Measurements from ENCODE around the gene DOCK3.
"Not testable (repeated sequence)": the region's sequence is repeated elsewhere in the genome, so short reads cannot be mapped to it uniquely, and the experiment has no call there.

The DOCK3 gene

GRCh38 chr3:50749822-50750221, 75.1 kb downstream of the DOCK3 start:
- DNase-seq (ENCODE audit: low spot score in 2 of 2) (no peak), ATAC-seq (ENCODE audit: low read depth) (no peak)
- Mint-ChIP-seq H3K9me3 (no peaks in the 10 kb centered on the region), H3K27ac (no peak overlapping the region), H3K4me3 (no peak overlapping the region), H3K36me3 (no peaks in the 10 kb centered on the region), H3K27me3 (peaks cover 2% of the 10 kb centered on the region), H3K4me1 (no peaks in the 10 kb centered on the region)

GRCh38 chr3:50759015-50759414, 84.3 kb downstream of the DOCK3 start:
- H3K4me1 Mint-ChIP-seq, result no peaks in the 10 kb centered on the region
- no peak overlapping the region for H3K4me3 Mint-ChIP-seq
- H3K36me3 Mint-ChIP-seq, result no peaks in the 10 kb centered on the region
- peaks cover 4% of the 10 kb centered on the region for H3K27me3 Mint-ChIP-seq
- DNase-seq (ENCODE audit: low spot score in 2 of 2), result no peak
- H3K27ac Mint-ChIP-seq, result no peak overlapping the region
- H3K9me3 Mint-ChIP-seq, result peaks cover 2% of the 10 kb centered on the region
- no peak for ATAC-seq (ENCODE audit: low read depth)

DNA sequence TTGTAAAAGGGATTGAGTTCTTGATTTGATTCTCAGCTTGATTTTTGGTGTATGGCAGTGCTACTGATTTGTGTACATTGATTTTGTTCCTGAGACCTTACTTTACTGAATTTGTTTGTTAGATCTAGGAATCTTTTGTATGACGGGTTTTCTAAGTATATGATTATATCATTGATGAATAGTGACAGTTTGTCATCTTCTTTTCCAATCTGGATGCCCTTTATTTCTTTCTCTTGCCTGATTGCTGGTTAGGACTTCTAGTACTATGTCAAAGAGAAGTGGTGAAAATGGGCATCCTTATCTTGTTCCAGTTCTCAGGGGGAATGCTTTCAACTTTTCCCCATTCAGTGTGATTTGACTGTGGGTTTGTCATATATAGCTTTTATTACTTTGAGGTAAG, 103.0 kb downstream of the DOCK3 start:
- Mint-ChIP-seq H3K4me3 (no peak overlapping the region), H3K27ac (no peak overlapping the region), H3K27me3 (peaks cover 3% of the 10 kb centered on the region), H3K36me3 (no peaks in the 10 kb centered on the region), H3K4me1 (no peaks in the 10 kb centered on the region), H3K9me3 (peaks cover 3% of the 10 kb centered on the region)
- ATAC-seq (ENCODE audit: low read depth) (no peak), DNase-seq (ENCODE audit: low spot score in 2 of 2) (no peak)

DNA sequence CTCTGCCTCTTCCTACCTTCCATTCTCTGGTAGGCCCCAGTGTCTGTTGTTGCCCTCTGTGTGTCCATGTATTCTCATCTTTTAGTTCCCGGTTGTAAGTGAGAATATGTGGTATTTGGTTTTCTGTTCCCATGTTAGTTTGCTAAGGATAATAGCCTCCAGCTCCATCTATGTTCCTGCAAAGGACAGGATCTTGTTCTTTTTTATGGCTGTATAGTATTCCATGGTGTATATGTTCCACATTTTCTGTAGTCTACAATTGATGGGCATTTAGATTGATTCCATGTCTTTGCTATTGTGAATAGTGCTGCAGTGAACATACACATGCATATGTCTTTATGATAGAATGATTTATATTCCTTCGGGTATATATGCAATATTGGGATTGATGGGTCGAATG, 107.0 kb downstream of the DOCK3 start:
- not testable (repeated sequence) for H3K4me1 Mint-ChIP-seq; H3K36me3 Mint-ChIP-seq; H3K27ac Mint-ChIP-seq; ATAC-seq (ENCODE audit: low read depth); H3K27me3 Mint-ChIP-seq; DNase-seq (ENCODE audit: low spot score in 2 of 2); H3K4me3 Mint-ChIP-seq
- H3K9me3 Mint-ChIP-seq, result peaks cover 11% of the 10 kb centered on the region

DNA sequence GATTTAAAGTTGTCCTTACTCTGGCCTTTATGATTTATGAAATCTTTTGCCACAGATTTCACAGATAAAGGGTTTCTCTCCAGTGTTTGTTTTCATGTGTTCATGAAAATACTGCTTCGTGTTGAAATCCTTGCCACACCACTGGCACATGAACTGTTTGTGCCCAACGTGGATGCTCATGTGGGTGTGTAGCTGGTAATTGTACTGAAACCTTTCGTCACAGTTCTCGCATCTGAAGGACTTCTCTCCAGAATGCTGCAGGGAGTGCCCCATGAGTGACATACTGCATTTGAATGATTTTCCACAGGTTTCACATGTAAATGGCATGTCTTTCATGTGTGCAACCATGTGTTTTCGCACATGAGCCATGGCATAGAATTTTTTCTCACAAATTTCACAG, 111.9 kb downstream of the DOCK3 start:
- Mint-ChIP-seq H3K27ac (no peak overlapping the region), H3K4me3 (no peak overlapping the region), H3K9me3 (peaks cover 8% of the 10 kb centered on the region), H3K36me3 (no peaks in the 10 kb centered on the region), H3K27me3 (peaks cover 14% of the 10 kb centered on the region), H3K4me1 (no peaks in the 10 kb centered on the region)
- ATAC-seq (ENCODE audit: low read depth), result no peak
- no peak for DNase-seq (ENCODE audit: low spot score in 2 of 2)

DNA sequence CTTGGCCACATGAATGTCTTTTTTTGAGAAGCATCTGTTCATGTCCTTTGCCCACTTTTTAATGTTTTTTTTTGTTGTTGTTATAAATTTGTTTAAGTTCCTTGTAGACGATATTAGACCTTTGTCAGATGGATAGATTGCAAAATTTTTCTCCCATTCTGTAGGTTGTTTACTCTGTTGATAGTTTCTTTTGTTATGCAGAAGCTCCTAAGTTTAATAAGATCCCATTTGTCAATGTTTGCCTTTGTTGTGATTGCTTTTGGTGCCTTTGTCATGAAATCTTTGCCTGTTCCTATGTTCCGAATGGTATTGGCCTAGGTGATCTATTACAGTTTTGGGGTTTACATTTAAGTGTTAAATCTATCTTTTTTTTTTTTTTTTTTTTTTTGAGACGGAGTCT, 116.2 kb downstream of the DOCK3 start:
- H3K9me3 Mint-ChIP-seq; H3K4me1 Mint-ChIP-seq; H3K27ac Mint-ChIP-seq; DNase-seq (ENCODE audit: low spot score in 2 of 2); H3K36me3 Mint-ChIP-seq; H3K4me3 Mint-ChIP-seq; ATAC-seq (ENCODE audit: low read depth): not testable (repeated sequence)
- H3K27me3 Mint-ChIP-seq, result peaks cover 20% of the 10 kb centered on the region

DNA sequence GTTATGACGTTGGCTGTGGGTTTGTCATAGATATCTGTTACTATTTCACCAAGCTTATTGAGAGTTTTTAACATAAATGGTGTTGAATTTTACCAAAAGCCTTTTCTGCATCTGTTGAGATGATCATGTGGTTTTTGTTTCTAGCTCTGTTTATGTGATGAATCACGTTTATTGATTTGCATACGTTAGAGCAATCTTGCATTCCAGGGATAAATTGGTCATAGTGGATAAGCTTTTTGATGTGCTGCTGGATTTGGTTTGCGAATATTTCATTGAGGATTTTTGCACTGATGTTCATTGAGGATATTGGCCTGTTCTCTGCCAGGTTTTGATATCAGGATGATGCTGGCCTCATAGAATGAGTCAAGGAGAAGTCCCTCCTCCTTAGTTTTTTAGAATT, 117.8 kb downstream of the DOCK3 start:
- Mint-ChIP-seq H3K4me1 (no peaks in the 10 kb centered on the region), H3K9me3 (no peaks in the 10 kb centered on the region), H3K27ac (no peak overlapping the region), H3K36me3 (no peaks in the 10 kb centered on the region), H3K27me3 (peaks cover 24% of the 10 kb centered on the region), H3K4me3 (no peak overlapping the region)
- DNase-seq (ENCODE audit: low spot score in 2 of 2) (no peak), ATAC-seq (ENCODE audit: low read depth) (no peak)

DNA sequence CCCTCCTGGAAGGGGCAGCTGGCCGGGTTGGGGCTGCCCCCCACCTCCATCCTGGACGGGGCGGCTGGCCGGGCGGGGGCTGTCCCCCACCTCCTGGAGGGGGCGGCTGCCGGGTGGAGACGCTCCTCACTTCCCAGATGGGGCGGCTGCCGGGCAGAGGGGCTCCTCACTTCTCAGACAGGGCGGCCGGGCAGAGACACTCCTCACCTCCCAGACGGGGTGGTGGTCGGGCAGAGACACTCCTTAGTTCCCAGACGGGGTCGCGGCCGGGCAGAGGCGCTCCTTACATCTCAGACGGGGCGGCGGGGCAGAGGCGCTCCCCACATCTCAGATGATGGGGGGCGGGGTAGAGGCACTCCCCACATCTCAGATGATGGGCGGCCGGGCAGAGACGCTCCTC, 129.1 kb downstream of the DOCK3 start:
- H3K27ac Mint-ChIP-seq; DNase-seq (ENCODE audit: low spot score in 2 of 2); H3K4me1 Mint-ChIP-seq; H3K36me3 Mint-ChIP-seq; H3K27me3 Mint-ChIP-seq; H3K4me3 Mint-ChIP-seq; ATAC-seq (ENCODE audit: low read depth): not testable (repeated sequence)
- H3K9me3 Mint-ChIP-seq, result peaks cover 23% of the 10 kb centered on the region

DNA sequence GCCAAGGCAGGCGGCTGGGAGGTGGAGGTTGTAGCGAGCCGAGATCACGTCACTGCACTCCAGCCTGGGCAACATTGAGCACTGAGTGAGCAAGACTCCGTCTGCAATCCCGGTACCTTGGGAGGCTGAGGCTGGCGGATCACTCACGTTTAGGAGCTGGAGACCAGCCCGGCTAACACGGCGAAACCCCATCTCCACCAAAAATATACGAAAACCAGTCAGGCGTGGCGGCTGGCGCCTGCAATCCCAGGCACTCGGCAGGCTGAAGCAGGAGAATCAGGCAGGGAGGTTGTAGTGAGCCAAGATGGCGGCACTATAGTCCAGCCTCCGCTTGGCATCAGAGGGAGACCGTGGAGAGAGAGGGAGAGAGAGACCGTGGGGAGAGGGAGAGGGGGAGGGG, 129.6 kb downstream of the DOCK3 start:
- not testable (repeated sequence) for H3K4me1 Mint-ChIP-seq; H3K4me3 Mint-ChIP-seq; ATAC-seq (ENCODE audit: low read depth); H3K27me3 Mint-ChIP-seq; H3K36me3 Mint-ChIP-seq; H3K27ac Mint-ChIP-seq; DNase-seq (ENCODE audit: low spot score in 2 of 2)
- H3K9me3 Mint-ChIP-seq, result peaks cover 20% of the 10 kb centered on the region

DNA sequence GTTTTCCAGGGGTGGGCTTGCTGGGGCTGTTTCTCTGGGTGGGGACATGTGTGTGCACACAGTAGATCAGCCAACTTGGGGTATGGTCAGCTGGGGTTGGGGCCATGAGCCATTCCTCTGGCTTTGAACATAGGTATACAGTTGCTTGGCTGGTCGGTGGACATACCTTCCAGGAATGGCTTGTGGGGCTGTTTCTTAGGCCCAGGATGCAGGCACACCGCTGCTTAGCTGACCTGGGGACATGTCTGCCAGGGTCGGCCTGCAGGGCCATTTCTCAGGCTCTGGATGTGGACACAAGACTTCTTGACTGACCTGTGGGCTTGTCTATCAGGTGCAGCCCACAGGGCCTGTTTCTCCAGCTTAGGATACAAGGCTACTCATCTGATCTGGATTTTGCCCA, 130.6 kb downstream of the DOCK3 start:
- Mint-ChIP-seq H3K27ac (no peak overlapping the region), H3K9me3 (peaks cover 16% of the 10 kb centered on the region), H3K27me3 (peaks cover 5% of the 10 kb centered on the region)

GRCh38 chr3:50806031-50806430, 131.3 kb downstream of the DOCK3 start:
- no peak overlapping the region for H3K27ac Mint-ChIP-seq
- no peak for DNase-seq (ENCODE audit: low spot score in 2 of 2)

More for the DNA sequence above, 130.6 kb downstream of the DOCK3 start:
- Mint-ChIP-seq H3K4me1 (no peaks in the 10 kb centered on the region), H3K4me3 (no peak overlapping the region), H3K36me3 (peaks cover 3% of the 10 kb centered on the region)
- DNase-seq (ENCODE audit: low spot score in 2 of 2) (no peak), ATAC-seq (ENCODE audit: low read depth) (no peak)

GRCh38 chr3:50806806-50807205, 132.1 kb downstream of the DOCK3 start:
- peaks cover 5% of the 10 kb centered on the region for H3K9me3 Mint-ChIP-seq
- H3K4me1 Mint-ChIP-seq, result no peaks in the 10 kb centered on the region
- H3K36me3 Mint-ChIP-seq, result no peaks in the 10 kb centered on the region
- no peak overlapping the region for H3K4me3 Mint-ChIP-seq
- H3K27me3 Mint-ChIP-seq, result peaks cover 5% of the 10 kb centered on the region
- no peak overlapping the region for H3K27ac Mint-ChIP-seq
- DNase-seq (ENCODE audit: low spot score in 2 of 2), result no peak
- no peak for ATAC-seq (ENCODE audit: low read depth)

More at GRCh38 chr3:50806031-50806430, 131.3 kb downstream of the DOCK3 start:
- Mint-ChIP-seq H3K27me3 (peaks cover 5% of the 10 kb centered on the region), H3K9me3 (peaks cover 11% of the 10 kb centered on the region), H3K36me3 (peaks cover 3% of the 10 kb centered on the region), H3K4me1 (no peaks in the 10 kb centered on the region), H3K4me3 (no peak overlapping the region)
- ATAC-seq (ENCODE audit: low read depth), result no peak

DNA sequence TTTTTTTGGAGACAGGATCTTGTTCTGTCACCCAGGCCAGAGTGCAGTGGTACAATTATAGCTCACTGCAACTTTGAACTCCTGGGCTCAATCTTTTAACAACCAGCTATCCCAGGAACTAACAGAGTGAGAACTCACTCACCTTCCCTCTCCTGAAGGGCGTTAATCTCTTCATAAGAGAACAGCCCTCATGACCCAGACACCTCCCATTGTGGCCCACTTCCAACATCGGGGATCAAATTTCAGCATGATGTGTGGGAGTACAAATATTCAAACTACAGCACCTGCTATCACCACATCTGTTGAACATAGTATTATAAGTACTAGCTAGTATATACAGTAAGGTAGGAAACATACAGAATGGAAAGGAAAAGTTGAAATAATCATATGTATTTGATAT, 132.5 kb downstream of the DOCK3 start:
- H3K27ac Mint-ChIP-seq, result no peak overlapping the region
- H3K27me3 Mint-ChIP-seq, result peaks cover 5% of the 10 kb centered on the region
- no peak for ATAC-seq (ENCODE audit: low read depth)
- no peak overlapping the region for H3K4me3 Mint-ChIP-seq
- H3K9me3 Mint-ChIP-seq, result peaks cover 2% of the 10 kb centered on the region
- H3K4me1 Mint-ChIP-seq, result no peaks in the 10 kb centered on the region
- DNase-seq (ENCODE audit: low spot score in 2 of 2), result no peak
- H3K36me3 Mint-ChIP-seq, result no peaks in the 10 kb centered on the region

- Mint-ChIP-seq H3K4me1 (no peaks in the 10 kb centered on the region), H3K27me3 (peaks cover 5% of the 10 kb centered on the region), H3K27ac (no peak overlapping the region), H3K4me3 (no peak overlapping the region), H3K36me3 (no peaks in the 10 kb centered on the region), H3K9me3 (no peaks in the 10 kb centered on the region)
- DNase-seq (ENCODE audit: low spot score in 2 of 2) (no peak), ATAC-seq (ENCODE audit: low read depth) (no peak)
Observed at GRCh38 chr3:50811893-50812292, 137.2 kb downstream of the DOCK3 start.

GRCh38 chr3:50815844-50816243, 141.1 kb downstream of the DOCK3 start:
- H3K27ac Mint-ChIP-seq, result no peak overlapping the region
- no peaks in the 10 kb centered on the region for H3K9me3 Mint-ChIP-seq
- no peaks in the 10 kb centered on the region for H3K27me3 Mint-ChIP-seq
- H3K4me3 Mint-ChIP-seq, result no peak overlapping the region
- no peaks in the 10 kb centered on the region for H3K4me1 Mint-ChIP-seq
- no peaks in the 10 kb centered on the region for H3K36me3 Mint-ChIP-seq
- DNase-seq (ENCODE audit: low spot score in 2 of 2) (no peak), ATAC-seq (ENCODE audit: low read depth) (no peak)

Measured in memory B cell (primary cell).